LNCAP (cell line): ENCODE data around the gene TMEM184A.

Source experiments
- CTCF ChIP-seq: fragments of 450-650 bp; IDR thresholded peaks from 2 replicates; pipeline ENCODE4 v1.5.1; 2017; ENCODE audit warnings: mild to moderate bottlenecking

TMEM184A gene

GRCh38 chr7:1558181-1558811, 2.3 kb upstream of the TMEM184A start:
- TF ChIP-seq CTCF = peak; percentile 18; the same call in 1 of the 2 replicates

GRCh38 chr7:1557771-1558170, 1.8 kb upstream of the TMEM184A start:
- no peak for TF ChIP-seq CTCF

- TF ChIP-seq CTCF = no peak
Measured at GRCh38 chr7:1557006-1557405, 1.0 kb upstream of the TMEM184A start.

- no peak for TF ChIP-seq CTCF
Measured at GRCh38 chr7:1555046-1555812, 776 bp downstream of the TMEM184A start.

- TF ChIP-seq CTCF = no peak
Measured at GRCh38 chr7:1554333-1555045, 1.5 kb downstream of the TMEM184A start.

GRCh38 chr7:1553512-1554210, 2.3 kb downstream of the TMEM184A start:
- TF ChIP-seq CTCF = no peak

GRCh38 chr7:1552200-1552599, 3.8 kb downstream of the TMEM184A start:
- no peak for TF ChIP-seq CTCF
